Left colon (tissue), 2 donors: ENCODE measurements around the gene CFAP210. TPM values are rescaled to one million over a fixed set of nuclear protein-coding genes. Genes with fewer than 3 reads are reported as not detected.

Experiments used
- total RNA-seq, 2 donors: library from RNA; stranded (reverse); fragmentation: NEBNext Ultra II Directional; extraction: Animal tissue kit (Norgen Biotek cat#: 25700); gene quantifications; one replicate each; pipeline ENCODE4 v1.2.1, GENCODE V29; 2021
- donor health status: DM: no; HTN: no; CAD: no.
- donor health status: DM: yes; HTN: yes; CAD: no.

CFAP210 gene
- total RNA-seq, 2 donors from 2014 or later = not detected

Other genes with a start within 250 kb of the CFAP210 start
- gene BBS5, start 214.9 kb downstream of the CFAP210 start, total RNA-seq = 1 to 10 TPM; 1.4 to 2.6 TPM
- under 1 TPM in 1 of 2 donors, not detected in 1; 0.25 TPM for gene KLHL41, start 184.7 kb downstream of the CFAP210 start, total RNA-seq
- 10 to 100 TPM; 65.8 to 69.2 TPM for gene FASTKD1, start 120.5 kb downstream of the CFAP210 start, total RNA-seq
- 10 to 100 TPM; 46.9 to 50.5 TPM for gene PPIG, start 110.1 kb downstream of the CFAP210 start, total RNA-seq
- gene PHOSPHO2, start 64 bp upstream of the CFAP210 start, total RNA-seq = 1 to 10 TPM; 7.4 to 8.3 TPM
- 10 to 100 TPM in 1 of 2 donors, 1 to 10 TPM in 1; 9.7 to 12.9 TPM for gene KLHL23, start 39.4 kb upstream of the CFAP210 start, total RNA-seq
- 10 to 100 TPM; 40.5 to 43.7 TPM for gene SSB, start 104.5 kb upstream of the CFAP210 start, total RNA-seq
- gene METTL5, start 130.5 kb upstream of the CFAP210 start, total RNA-seq = 10 to 100 TPM; 42.2 to 44.7 TPM
- 10 to 100 TPM; 36.8 to 41.5 TPM for gene UBR3, start 133.0 kb upstream of the CFAP210 start, total RNA-seq